OCI-LY1 (cell line): ENCODE results near the gene IL17RD.

Experiments
- H2AFZ ChIP-seq: fragments of 200-600 bp; sonication (generic), shearing (Covaris generic); 2 replicates; pipeline ENCODE4 v1.6.0; 2014; ENCODE audit warnings: antibody characterized with exemption, mild to moderate bottlenecking, low read length
- H3F3A ChIP-seq: fragments of 200-600 bp; sonication (generic), shearing (Covaris generic); 2 replicates; pipeline ENCODE4 v1.6.0; 2014; ENCODE audit warnings: mild to moderate bottlenecking, antibody characterized with exemption, low read length, moderate library complexity; ENCODE audit not compliant: insufficient read depth
- H3K27ac ChIP-seq: fragments of 200-600 bp; sonication (generic); 2 replicates; pipeline ENCODE4 v1.5.1; 2014; ENCODE audit warnings: low read length, mixed run types, mild to moderate bottlenecking, low read depth; ENCODE audit not compliant: poor library complexity, severe bottlenecking
- H3K27me3 ChIP-seq: fragments of 200-600 bp; sonication (generic); 2 replicates; pipeline ENCODE4 v1.6.0; 2014; ENCODE audit warnings: antibody characterized with exemption, mild to moderate bottlenecking, low read length, moderate library complexity; ENCODE audit not compliant: insufficient read depth
- H3K36me3 ChIP-seq: fragments of 200-600 bp; sonication (generic); 2 replicates; pipeline ENCODE4 v1.6.1; 2014; ENCODE audit warnings: mild to moderate bottlenecking, antibody characterized with exemption, low read length, moderate library complexity, mixed read lengths; ENCODE audit not compliant: insufficient read depth
- H3K4me1 ChIP-seq: fragments of 200-600 bp; sonication (generic); 2 replicates; pipeline ENCODE4 v1.5.1; 2014; ENCODE audit warnings: mild to moderate bottlenecking, low read length, moderate library complexity; ENCODE audit not compliant: insufficient read depth, severe bottlenecking
- H3K4me2 ChIP-seq: fragments of 200-600 bp; sonication (generic), shearing (Covaris generic); 2 replicates; pipeline ENCODE4 v1.6.1; 2014; ENCODE audit warnings: low read length
- H3K4me3 ChIP-seq: fragments of 200-600 bp; sonication (generic); 2 replicates; pipeline ENCODE4 v1.5.1; 2014; ENCODE audit warnings: low read length, low read depth, mild to moderate bottlenecking, mixed read lengths; ENCODE audit not compliant: poor library complexity, severe bottlenecking
- H3K79me2 ChIP-seq: fragments of 200-600 bp; shearing (Covaris generic); 2 replicates; pipeline ENCODE4 v1.6.1; 2016; ENCODE audit warnings: mixed run types, low read length, mixed read lengths; ENCODE audit not compliant: insufficient read depth
- H3K9ac ChIP-seq: fragments of 200-600 bp; sonication (generic), shearing (Covaris generic); 2 replicates; pipeline ENCODE4 v1.6.1; 2014; ENCODE audit warnings: mild to moderate bottlenecking, low read length, mixed read lengths
- H3K9me2 ChIP-seq: fragments of 200-600 bp; sonication (generic), shearing (Covaris generic); 2 replicates; pipeline ENCODE4 v1.6.1; 2014; ENCODE audit warnings: low read depth, mild to moderate bottlenecking, low read length, mixed read lengths
- H3K9me3 ChIP-seq: fragments of 200-600 bp; shearing (Covaris generic); 2 replicates; pipeline ENCODE4 v1.6.1; 2014; ENCODE audit warnings: low read length, mixed read lengths
- H4K20me1 ChIP-seq: fragments of 200-600 bp; sonication (generic), shearing (Covaris generic); 2 replicates; pipeline ENCODE4 v1.6.0; 2016; ENCODE audit warnings: mild to moderate bottlenecking, low read length; ENCODE audit not compliant: insufficient read depth
- CTCF ChIP-seq: fragments of 200-600 bp; sonication (generic), shearing (Covaris generic); IDR thresholded peaks from 2 replicates; pipeline ENCODE4 v1.5.1; 2017; ENCODE audit warnings: mild to moderate bottlenecking, antibody characterized with exemption, low read length, moderate library complexity, mixed read lengths
- EZH2 ChIP-seq: fragments of 200-600 bp; sonication (generic), shearing (Covaris generic); IDR thresholded peaks from 2 replicates; pipeline ENCODE4 v1.8.0; 2017; ENCODE audit warnings: borderline replicate concordance, mixed run types, mild to moderate bottlenecking, antibody characterized with exemption, low read length, moderate library complexity, mixed read lengths

IL17RD gene

GRCh38 chr3:57093489-57093888, 71.7 kb downstream of the IL17RD start:
- Histone ChIP-seq H3K4me2 (no peak overlapping the region), H3K4me1 (peaks cover 4% of the 10 kb centered on the region), H3K9me3 (no peaks in the 10 kb centered on the region), H2AFZ (no peak overlapping the region), H4K20me1 (no peaks in the 10 kb centered on the region), H3K27me3 (no peaks in the 10 kb centered on the region), H3K4me3 (no peak overlapping the region), H3K9me2 (no peaks in the 10 kb centered on the region), H3K27ac (no peak overlapping the region), H3K79me2 (no peaks in the 10 kb centered on the region), H3K36me3 (no peaks in the 10 kb centered on the region), H3K9ac (no peak overlapping the region), H3F3A (no peaks in the 10 kb centered on the region)
- TF ChIP-seq CTCF (peak; percentile 29; the same call in 1 of the 2 replicates), EZH2 (no peak)

- H3K9me2 ChIP-seq, result no peaks in the 10 kb centered on the region
- no peak overlapping the region for H2AFZ ChIP-seq
- H4K20me1 ChIP-seq, result no peaks in the 10 kb centered on the region
- H3K27me3 ChIP-seq, result no peaks in the 10 kb centered on the region
- H3K9ac ChIP-seq, result no peak overlapping the region
- H3K4me3 ChIP-seq, result no peak overlapping the region
- H3K27ac ChIP-seq, result no peak overlapping the region
- TF ChIP-seq CTCF (no peak), EZH2 (no peak)
- no peak overlapping the region for H3K4me2 ChIP-seq
- H3K36me3 ChIP-seq, result no peaks in the 10 kb centered on the region
- no peaks in the 10 kb centered on the region for H3K79me2 ChIP-seq
- no peaks in the 10 kb centered on the region for H3F3A ChIP-seq
- no peaks in the 10 kb centered on the region for H3K9me3 ChIP-seq
- H3K4me1 ChIP-seq, result peaks cover 4% of the 10 kb centered on the region
Observed at GRCh38 chr3:57091521-57092273, 73.5 kb downstream of the IL17RD start.

- Histone ChIP-seq H3K27ac (no peak overlapping the region), H3K27me3 (no peaks in the 10 kb centered on the region), H3K36me3 (no peaks in the 10 kb centered on the region), H3F3A (no peaks in the 10 kb centered on the region), H3K9me3 (no peaks in the 10 kb centered on the region), H3K79me2 (no peaks in the 10 kb centered on the region), H3K9me2 (no peaks in the 10 kb centered on the region), H3K4me1 (peaks cover 4% of the 10 kb centered on the region), H2AFZ (no peak overlapping the region), H3K4me3 (no peak overlapping the region), H3K4me2 (no peak overlapping the region), H4K20me1 (no peaks in the 10 kb centered on the region), H3K9ac (no peak overlapping the region)
- TF ChIP-seq CTCF, result no peak
- no peak for TF ChIP-seq EZH2
Observed at GRCh38 chr3:57089043-57089442, 76.1 kb downstream of the IL17RD start.
